ENCODE measurements around the gene CCDC50.

CCDC50 gene

GRCh38 chr3:191328962-191329653, at the start of gene CCDC50:
CCDC50 (plus strand) TSS chr3:191329394; CDS start chr3:191329675, 281 bp downstream.
- DNase-seq = peak in 3 of 4 experiments; percentile 7 to 16 (median 15)

- no peak for DNase-seq
These were observed 49.1 kb upstream of the CCDC50 start for GRCh38 chr3:191280111-191280510.

GRCh38 chr3:191280882-191281281, 48.3 kb upstream of the CCDC50 start:
- DNase-seq = no peak

GRCh38 chr3:191282251-191283185, 46.7 kb upstream of the CCDC50 start:
- no peak for DNase-seq

- DNase-seq = no peak
These were observed 45.8 kb upstream of the CCDC50 start for GRCh38 chr3:191283400-191283799.

GRCh38 chr3:191290311-191291025, 38.7 kb upstream of the CCDC50 start:
- DNase-seq = no peak

- DNase-seq = no peak
These were observed 36.8 kb upstream of the CCDC50 start for GRCh38 chr3:191292243-191293015.

GRCh38 chr3:191294291-191294690, 34.9 kb upstream of the CCDC50 start:
- no peak for DNase-seq

- no peak for DNase-seq
These were observed 33.1 kb upstream of the CCDC50 start for GRCh38 chr3:191296041-191296541.

- DNase-seq = no peak
These were observed 30.3 kb upstream of the CCDC50 start for GRCh38 chr3:191298846-191299245.

GRCh38 chr3:191300422-191300821, 28.8 kb upstream of the CCDC50 start:
- no peak for DNase-seq

GRCh38 chr3:191301017-191301416, 28.2 kb upstream of the CCDC50 start:
- no peak for DNase-seq

- no peak for DNase-seq
These were observed 27.3 kb upstream of the CCDC50 start for GRCh38 chr3:191301782-191302411.

- no peak for DNase-seq
These were observed 26.7 kb upstream of the CCDC50 start for GRCh38 chr3:191302451-191302850.

GRCh38 chr3:191303596-191303995, 25.6 kb upstream of the CCDC50 start:
- DNase-seq = no peak

GRCh38 chr3:191306428-191306827, 22.8 kb upstream of the CCDC50 start:
- DNase-seq = no peak

GRCh38 chr3:191307341-191307740, 21.9 kb upstream of the CCDC50 start:
- no peak for DNase-seq

- DNase-seq = no peak
These were observed 15.9 kb upstream of the CCDC50 start for GRCh38 chr3:191313296-191313695.

GRCh38 chr3:191314109-191314728, 15.0 kb upstream of the CCDC50 start:
- DNase-seq = no peak

GRCh38 chr3:191316876-191317603, 12.2 kb upstream of the CCDC50 start:
- no peak for DNase-seq

GRCh38 chr3:191320316-191320715, 8.9 kb upstream of the CCDC50 start:
- DNase-seq = no peak
